Mucosa of rectum (tissue), 2 donors: Measurements from ENCODE around the gene LUC7L3.

Source experiments
- H3K27ac ChIP-seq, 2 donors: one replicate each; pipeline ENCODE4 v1.7.0; 2013; ENCODE audit warnings: inconsistent platforms in 2 of 2, low read depth in 2 of 2, low read length in 2 of 2
- H3K27me3 ChIP-seq, 2 donors: one replicate each; pipeline ENCODE4 v1.7.0; 2013; ENCODE audit warnings: low read length in 2 of 2; ENCODE audit not compliant: control insufficient read depth in 2 of 2, insufficient read depth in 2 of 2
- H3K36me3 ChIP-seq, 2 donors: one replicate each; pipeline ENCODE4 v1.7.0; 2013; ENCODE audit warnings: low read length in 2 of 2; ENCODE audit not compliant: control insufficient read depth in 2 of 2, insufficient read depth in 2 of 2
- H3K4me1 ChIP-seq, 2 donors: one replicate each; pipeline ENCODE4 v1.7.0; 2013; ENCODE audit warnings: low read length in 2 of 2, mild to moderate bottlenecking in 1 of 2; ENCODE audit not compliant: control insufficient read depth in 2 of 2, insufficient read depth in 2 of 2
- H3K4me3 ChIP-seq, 2 donors: one replicate each; pipeline ENCODE4 v1.7.0; 2013; ENCODE audit warnings: low read length in 2 of 2
- H3K9ac ChIP-seq, 2 donors: one replicate each; pipeline ENCODE4 v1.7.0; 2013; ENCODE audit warnings: low read length in 2 of 2, low read depth in 1 of 2, mild to moderate bottlenecking in 1 of 2
- H3K9me3 ChIP-seq, 2 donors: one replicate each; pipeline ENCODE4 v1.7.0; 2013; ENCODE audit warnings: low read length in 2 of 2; ENCODE audit not compliant: control insufficient read depth in 2 of 2
- donor health status: healthy.
- donor health status: Normal muscosa, but diverticular disease.

LUC7L3 gene

DNA sequence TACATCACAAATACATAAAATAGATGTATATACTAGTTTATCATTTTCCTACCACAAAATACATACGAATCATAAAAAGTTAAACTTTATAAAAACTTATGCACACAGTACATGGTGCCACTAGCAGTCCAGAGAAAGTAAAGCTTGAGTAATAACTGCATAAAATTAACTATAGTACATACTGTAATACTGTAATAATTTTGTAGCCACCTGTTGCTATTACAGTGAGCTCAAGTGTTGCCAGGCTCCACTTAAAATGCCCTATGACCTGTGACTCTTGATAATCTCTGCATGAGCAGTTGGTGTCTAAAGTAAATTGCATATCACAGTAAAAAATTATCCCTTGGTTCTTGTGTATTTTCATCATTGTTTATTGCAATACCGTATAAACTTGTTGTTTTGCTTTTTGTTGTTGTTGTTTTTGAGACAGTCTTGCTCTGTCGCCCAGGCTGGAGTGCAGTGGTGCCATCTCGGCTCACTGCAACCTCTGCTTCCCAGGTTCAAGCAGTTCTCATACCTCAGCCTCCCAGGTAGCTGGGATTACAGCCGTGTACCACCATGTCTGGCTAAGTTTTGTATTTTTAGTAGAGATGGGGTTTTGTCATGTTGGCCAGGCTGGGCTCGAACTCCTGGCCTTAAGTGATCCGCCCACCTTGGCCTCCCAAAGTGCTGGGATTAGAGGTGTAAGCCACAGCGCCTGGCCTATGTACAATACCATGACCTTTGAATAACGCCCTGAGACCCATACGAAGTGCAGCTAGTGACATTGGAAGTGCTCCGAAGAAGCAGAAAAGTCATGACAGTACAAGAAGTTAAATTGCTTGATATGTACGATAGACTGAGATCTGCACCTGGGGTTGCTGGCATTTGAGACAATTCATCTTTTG is 6.6 kb downstream of the LUC7L3 start:
- no peaks in the 10 kb centered on the region for H3K36me3 ChIP-seq
- no peaks in the 10 kb centered on the region for H3K27me3 ChIP-seq
- H3K27ac ChIP-seq: no peak overlapping the region
- H3K4me1 ChIP-seq: peaks cover 24 to 43% of the 10 kb centered on the region in 2 donors
- H3K9ac ChIP-seq: no peak overlapping the region
- no peaks in the 10 kb centered on the region for H3K9me3 ChIP-seq
- H3K4me3 ChIP-seq: no peak overlapping the region

GRCh38 chr17:50728112-50728429 is 8.7 kb downstream of the LUC7L3 start:
- H3K4me3 ChIP-seq: no peak overlapping the region
- no peak overlapping the region for H3K9ac ChIP-seq
- H3K9me3 ChIP-seq: no peaks in the 10 kb centered on the region
- peaks cover 17 to 33% of the 10 kb centered on the region in 2 donors for H3K4me1 ChIP-seq
- H3K27ac ChIP-seq: no peak overlapping the region
- no peaks in the 10 kb centered on the region for H3K36me3 ChIP-seq
- H3K27me3 ChIP-seq: no peaks in the 10 kb centered on the region

DNA sequence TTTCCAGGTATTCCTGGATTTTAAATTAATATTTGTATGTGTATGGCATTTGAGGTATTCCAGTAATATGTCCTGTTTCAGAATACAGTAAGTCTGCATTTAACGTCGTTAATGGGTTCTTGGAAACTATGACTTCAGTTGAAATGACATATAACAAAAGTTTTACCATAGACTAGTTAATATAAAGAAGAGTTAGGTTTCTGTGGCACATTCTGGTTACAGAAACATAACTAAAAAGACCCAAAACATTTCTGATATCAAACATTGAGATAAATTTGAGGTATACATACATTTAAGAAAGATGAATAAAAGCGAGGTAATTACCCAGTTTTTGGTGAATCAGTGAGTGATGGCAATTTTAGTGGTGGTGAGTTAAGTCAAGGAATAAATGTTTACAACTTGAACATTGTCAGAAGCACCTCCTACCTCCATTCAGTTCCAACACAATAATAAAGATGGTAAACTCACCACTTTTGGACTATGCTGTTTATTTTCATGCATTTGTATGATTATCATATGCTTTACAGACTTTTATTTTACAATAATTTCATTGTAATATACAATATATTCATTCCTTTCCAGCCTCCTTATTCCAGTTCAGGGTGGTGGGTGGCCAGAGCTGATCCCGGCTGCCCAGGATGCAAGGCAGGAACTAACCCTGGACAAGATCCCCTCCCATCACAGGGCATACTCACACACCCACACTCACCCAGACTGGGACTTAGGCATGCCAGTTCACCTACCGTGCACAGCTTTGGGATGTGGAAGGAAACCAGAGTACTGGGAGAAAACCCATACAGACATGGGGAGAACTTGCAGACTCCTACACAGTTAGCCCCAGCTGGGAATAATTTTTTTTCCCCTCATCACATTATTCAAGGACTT is 9.7 kb downstream of the LUC7L3 start:
- Histone ChIP-seq H3K27me3 (no peaks in the 10 kb centered on the region), H3K27ac (no peak overlapping the region), H3K9me3 (no peaks in the 10 kb centered on the region), H3K9ac (no peak overlapping the region), H3K4me1 (peaks cover 16 to 30% of the 10 kb centered on the region in 2 donors), H3K4me3 (no peak overlapping the region), H3K36me3 (no peaks in the 10 kb centered on the region)

- no peaks in the 10 kb centered on the region for H3K27me3 ChIP-seq
- no peaks in the 10 kb centered on the region for H3K36me3 ChIP-seq
- H3K9ac ChIP-seq: no peak overlapping the region
- H3K4me1 ChIP-seq: peaks cover 14 to 23% of the 10 kb centered on the region in 2 donors
- H3K4me3 ChIP-seq: no peak overlapping the region
- no peaks in the 10 kb centered on the region for H3K9me3 ChIP-seq
- H3K27ac ChIP-seq: peak overlapping the region in 1 of 2 donors; percentile 50
Measured at GRCh38 chr17:50731575-50732460, 12.4 kb downstream of the LUC7L3 start.

GRCh38 chr17:50735287-50735686 is 15.9 kb downstream of the LUC7L3 start:
- Histone ChIP-seq H3K4me3 (no peak overlapping the region), H3K27me3 (no peaks in the 10 kb centered on the region), H3K9me3 (no peaks in the 10 kb centered on the region), H3K4me1 (peaks cover 3 to 7% of the 10 kb centered on the region in 2 donors), H3K36me3 (peaks cover 21 to 29% of the 10 kb centered on the region in 2 donors), H3K9ac (no peak overlapping the region), H3K27ac (no peak overlapping the region)

DNA sequence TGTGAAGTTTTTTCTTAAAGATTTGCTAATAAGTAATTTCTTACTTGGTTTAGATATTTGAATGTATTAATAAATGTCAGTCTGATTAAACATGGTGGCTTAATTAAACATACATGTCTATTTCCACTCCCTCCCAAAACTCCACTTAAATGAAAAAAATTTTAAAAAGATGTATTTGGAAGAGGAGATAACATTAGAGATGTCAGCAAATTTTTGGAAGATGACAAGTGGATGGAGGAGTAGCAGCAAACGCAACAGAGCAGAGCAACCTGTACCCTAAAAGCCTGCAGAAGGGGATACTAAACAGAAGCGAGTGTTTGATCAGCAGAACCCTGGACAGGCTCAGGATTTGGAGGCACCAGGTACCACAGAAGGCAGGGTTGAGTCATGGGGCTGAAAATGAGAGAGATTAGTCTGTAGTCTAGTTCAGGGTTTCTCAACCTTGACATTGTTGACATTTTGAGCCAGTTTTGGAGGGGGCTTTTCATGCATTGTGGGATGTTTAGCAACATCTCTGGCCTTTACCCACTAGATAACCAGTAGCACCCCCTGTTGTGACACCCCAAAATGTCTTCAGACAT is 17.8 kb downstream of the LUC7L3 start:
- Histone ChIP-seq H3K4me3 (no peak overlapping the region), H3K27ac (no peak overlapping the region), H3K9ac (no peak overlapping the region), H3K4me1 (peaks cover 0 to 3% of the 10 kb centered on the region in 2 donors), H3K27me3 (no peaks in the 10 kb centered on the region), H3K9me3 (no peaks in the 10 kb centered on the region), H3K36me3 (peaks cover 36 to 48% of the 10 kb centered on the region in 2 donors)

GRCh38 chr17:50739098-50739497 is 19.7 kb downstream of the LUC7L3 start:
- H3K9ac ChIP-seq: no peak overlapping the region
- no peak overlapping the region for H3K27ac ChIP-seq
- H3K36me3 ChIP-seq: peaks cover 49 to 63% of the 10 kb centered on the region in 2 donors
- H3K4me1 ChIP-seq: peaks cover 0 to 3% of the 10 kb centered on the region in 2 donors
- no peak overlapping the region for H3K4me3 ChIP-seq
- no peaks in the 10 kb centered on the region for H3K27me3 ChIP-seq
- no peaks in the 10 kb centered on the region for H3K9me3 ChIP-seq

DNA sequence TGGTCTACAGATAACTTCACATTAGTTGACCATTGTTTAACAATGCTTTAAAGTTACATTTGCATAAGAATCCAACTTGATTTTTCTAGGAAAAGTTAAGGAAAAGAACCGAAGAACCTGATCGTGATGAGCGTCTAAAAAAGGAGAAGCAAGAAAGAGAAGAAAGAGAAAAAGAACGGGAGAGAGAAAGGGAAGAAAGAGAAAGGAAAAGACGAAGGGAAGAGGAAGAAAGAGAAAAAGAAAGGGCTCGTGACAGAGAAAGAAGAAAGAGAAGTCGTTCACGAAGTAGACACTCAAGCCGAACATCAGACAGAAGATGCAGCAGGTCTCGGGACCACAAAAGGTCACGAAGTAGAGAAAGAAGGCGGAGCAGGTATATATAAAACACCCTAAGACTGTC is 26.2 kb downstream of the LUC7L3 start:
- Histone ChIP-seq H3K9ac (no peak overlapping the region), H3K4me1 (no peaks in the 10 kb centered on the region), H3K4me3 (no peak overlapping the region), H3K27me3 (no peaks in the 10 kb centered on the region), H3K27ac (no peak overlapping the region), H3K36me3 (peaks cover 81 to 88% of the 10 kb centered on the region in 2 donors), H3K9me3 (no peaks in the 10 kb centered on the region)

GRCh38 chr17:50749245-50749644 is 29.8 kb downstream of the LUC7L3 start:
- H3K4me3 ChIP-seq: no peak overlapping the region
- H3K4me1 ChIP-seq: peaks cover 0 to 4% of the 10 kb centered on the region in 2 donors
- H3K27ac ChIP-seq: no peak overlapping the region
- no peak overlapping the region for H3K9ac ChIP-seq
- peaks cover 72 to 77% of the 10 kb centered on the region in 2 donors for H3K36me3 ChIP-seq
- no peaks in the 10 kb centered on the region for H3K9me3 ChIP-seq
- no peaks in the 10 kb centered on the region for H3K27me3 ChIP-seq
